PC-9 (cell line): ENCODE data around the gene GRM3.

Experiments
- EZH2 ChIP-seq: fragments of 200-600 bp; sonication (generic); IDR thresholded peaks from 2 replicates; pipeline ENCODE4 v1.8.0; 2017; ENCODE audit warnings: antibody characterized with exemption, low read depth
- TF ChIP-seq, protein P1 (sequence below): fragments of 200-600 bp; sonication (generic); conservative IDR thresholded peaks from 2 replicates; pipeline ENCODE4 v1.6.1; 2017; ENCODE audit warnings: mixed run types, antibody characterized with exemption, mild to moderate bottlenecking, moderate library complexity

DNA sequence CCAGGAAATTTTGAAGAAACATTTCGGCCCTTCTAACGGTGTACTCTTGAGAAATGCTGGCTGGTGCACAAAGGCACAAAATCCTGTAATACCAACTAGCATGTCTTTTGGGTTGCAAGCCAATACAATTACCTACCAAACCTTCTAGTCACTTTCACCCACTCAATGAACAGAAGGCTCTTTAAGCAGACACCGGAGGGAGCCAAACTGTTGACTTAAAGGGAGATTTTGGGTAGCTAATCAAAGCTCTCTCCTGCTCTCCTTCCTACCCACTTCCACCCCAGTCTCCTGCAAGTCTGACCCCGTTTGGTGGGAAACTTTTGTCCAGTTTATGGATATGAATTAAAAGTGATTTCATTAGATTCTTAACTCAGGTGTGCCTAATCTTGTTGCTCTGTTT is 24.0 kb downstream of the GRM3 start:
- no peak for TF ChIP-seq EZH2
- TF ChIP-seq, protein P1, sequence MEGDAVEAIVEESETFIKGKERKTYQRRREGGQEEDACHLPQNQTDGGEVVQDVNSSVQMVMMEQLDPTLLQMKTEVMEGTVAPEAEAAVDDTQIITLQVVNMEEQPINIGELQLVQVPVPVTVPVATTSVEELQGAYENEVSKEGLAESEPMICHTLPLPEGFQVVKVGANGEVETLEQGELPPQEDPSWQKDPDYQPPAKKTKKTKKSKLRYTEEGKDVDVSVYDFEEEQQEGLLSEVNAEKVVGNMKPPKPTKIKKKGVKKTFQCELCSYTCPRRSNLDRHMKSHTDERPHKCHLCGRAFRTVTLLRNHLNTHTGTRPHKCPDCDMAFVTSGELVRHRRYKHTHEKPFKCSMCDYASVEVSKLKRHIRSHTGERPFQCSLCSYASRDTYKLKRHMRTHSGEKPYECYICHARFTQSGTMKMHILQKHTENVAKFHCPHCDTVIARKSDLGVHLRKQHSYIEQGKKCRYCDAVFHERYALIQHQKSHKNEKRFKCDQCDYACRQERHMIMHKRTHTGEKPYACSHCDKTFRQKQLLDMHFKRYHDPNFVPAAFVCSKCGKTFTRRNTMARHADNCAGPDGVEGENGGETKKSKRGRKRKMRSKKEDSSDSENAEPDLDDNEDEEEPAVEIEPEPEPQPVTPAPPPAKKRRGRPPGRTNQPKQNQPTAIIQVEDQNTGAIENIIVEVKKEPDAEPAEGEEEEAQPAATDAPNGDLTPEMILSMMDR: no peak
